WTC11 (cell line): Measurements from ENCODE around the gene LRIG1. TPM values are rescaled to one million over a fixed set of nuclear protein-coding genes. Genes with fewer than 3 reads are reported as not detected.

ENCODE experiments used
- ATAC-seq: fragments of 200-7000 bp; cut with Tn5 transposase; 2 replicates; pipeline ENCODE4 v1.10.0; 2021; ENCODE audit warnings: mild to moderate bottlenecking, moderate library complexity
- CTCF ChIA-PET: fragments of 300-600 bp; sonication (Branson Sonifier 250); formaldehyde crosslinking; loops from one replicate; lab custom pipeline; 2021; ENCODE audit warnings: antibody characterized with exemption; lab: Charles Lee
- POLR2A ChIA-PET: fragments of 350-600 bp; sonication (Branson Sonifier 250); formaldehyde crosslinking; loops from one replicate; lab custom pipeline; 2021; ENCODE audit warnings: antibody characterized with exemption; lab: Charles Lee
- DNase-seq: peaks from one replicate; pipeline ENCODE4 v3.0.0; 2021; ENCODE audit warnings: low spot score
- H3K27ac Mint-ChIP-seq: 2 replicates; pipeline ENCODE4 v1.8.0; 2021; ENCODE audit warnings: mixed read lengths
- H3K27me3 Mint-ChIP-seq: 2 replicates; pipeline ENCODE4 v1.8.0; 2021; ENCODE audit warnings: low read depth, mild to moderate bottlenecking, moderate library complexity, mixed read lengths
- H3K36me3 Mint-ChIP-seq: 2 replicates; pipeline ENCODE4 v1.8.0; 2021; ENCODE audit warnings: mixed read lengths
- H3K4me1 Mint-ChIP-seq: 2 replicates; pipeline ENCODE4 v1.8.0; 2022; ENCODE audit warnings: mixed read lengths
- H3K4me3 Mint-ChIP-seq: 2 replicates; pipeline ENCODE4 v1.8.0; 2021; ENCODE audit warnings: mild to moderate bottlenecking, moderate library complexity, mixed read lengths
- H3K9me3 Mint-ChIP-seq: 2 replicates; pipeline ENCODE4 v1.8.0; 2021; ENCODE audit warnings: mixed read lengths
- ARID4B ChIP-seq: sonication (generic); formaldehyde crosslinking; IDR thresholded peaks from 2 replicates; pipeline ENCODE4 v1.8.0; 2023; ENCODE audit warnings: missing genetic modification reagents, mild to moderate bottlenecking, borderline replicate concordance
- ATF1 ChIP-seq: sonication (generic); formaldehyde crosslinking; IDR thresholded peaks from 2 replicates; pipeline ENCODE4 v1.8.1; 2023; ENCODE audit warnings: mild to moderate bottlenecking, moderate library complexity, missing genetic modification reagents
- ATF2 ChIP-seq: sonication (generic); formaldehyde crosslinking; IDR thresholded peaks from 2 replicates; pipeline ENCODE4 v1.8.1; 2022; ENCODE audit warnings: low read depth, missing genetic modification reagents, borderline replicate concordance
- ATF3 ChIP-seq: sonication (generic); formaldehyde crosslinking; conservative IDR thresholded peaks from 2 replicates; pipeline ENCODE4 v1.8.1; 2022; ENCODE audit warnings: mild to moderate bottlenecking, missing genetic modification reagents
- CREB1 ChIP-seq: sonication (generic); formaldehyde crosslinking; IDR thresholded peaks from 2 replicates; pipeline ENCODE4 v1.8.0; 2023; ENCODE audit warnings: mild to moderate bottlenecking, missing genetic modification reagents
- E2F4 ChIP-seq: sonication (generic); formaldehyde crosslinking; IDR thresholded peaks from 2 replicates; pipeline ENCODE4 v1.8.1; 2022; ENCODE audit warnings: low read depth, mild to moderate bottlenecking, moderate library complexity, missing genetic modification reagents, borderline replicate concordance
- E2F5 ChIP-seq: sonication (generic); formaldehyde crosslinking; IDR thresholded peaks from 2 replicates; pipeline ENCODE4 v1.8.1; 2022; ENCODE audit warnings: mild to moderate bottlenecking, moderate library complexity, missing genetic modification reagents
- HMGXB4 ChIP-seq: sonication (generic); formaldehyde crosslinking; IDR thresholded peaks from 2 replicates; pipeline ENCODE4 v1.8.1; 2023; ENCODE audit warnings: mild to moderate bottlenecking, moderate library complexity, missing genetic modification reagents
- IRF1 ChIP-seq: sonication (generic); formaldehyde crosslinking; IDR thresholded peaks from 2 replicates; pipeline ENCODE4 v1.8.0; 2023; ENCODE audit warnings: missing genetic modification reagents
- KAT7 ChIP-seq: sonication (generic); formaldehyde crosslinking; IDR thresholded peaks from 2 replicates; pipeline ENCODE4 v1.8.1; 2023; ENCODE audit warnings: missing genetic modification reagents, mild to moderate bottlenecking, borderline replicate concordance
- OVOL2 ChIP-seq: fragments of 250-450 bp; sonication (Bioruptor Pico); IDR thresholded peaks from 2 replicates; pipeline ENCODE4 v1.9.0; 2021; ENCODE audit warnings: mild to moderate bottlenecking, borderline replicate concordance
- TEAD1 ChIP-seq: sonication (generic); formaldehyde crosslinking; IDR thresholded peaks from 2 replicates; pipeline ENCODE4 v1.8.0; 2022; ENCODE audit warnings: mild to moderate bottlenecking, missing genetic modification reagents
- ZBTB43 ChIP-seq: sonication (generic); formaldehyde crosslinking; IDR thresholded peaks from 2 replicates; pipeline ENCODE4 v1.8.1; 2023; ENCODE audit warnings: mild to moderate bottlenecking, missing genetic modification reagents
- ZNF138 ChIP-seq: sonication (generic); formaldehyde crosslinking; conservative IDR thresholded peaks from 2 replicates; pipeline ENCODE4 v1.8.1; 2022; ENCODE audit warnings: mild to moderate bottlenecking, moderate library complexity, missing genetic modification reagents
- ZNF416 ChIP-seq: fragments of 250-450 bp; sonication (Bioruptor Pico); IDR thresholded peaks from 2 replicates; pipeline ENCODE4 v1.9.0; 2021; ENCODE audit warnings: mild to moderate bottlenecking, inconsistent platforms
- total RNA-seq: library from RNA; stranded (reverse); gene quantifications from 3 replicates; pipeline ENCODE4 v1.2.3, GENCODE V29; 2021

Gene LRIG1
- total RNA-seq, 1 experiment from 2014 or later = 105 TPM

GRCh38 chr3:66371432-66371831, 129.4 kb downstream of the LRIG1 start (continued):
- no peak for TF ChIP-seq ARID4B (CRISPR knock-in tag)
- TF ChIP-seq ZNF416 (CRISPR knock-in tag) = no peak

GRCh38 chr3:66370179-66370578, 130.6 kb downstream of the LRIG1 start:
- Mint-ChIP-seq H3K4me3 (no peak overlapping the region), H3K36me3 (no peaks in the 10 kb centered on the region), H3K27me3 (no peaks in the 10 kb centered on the region), H3K9me3 (no peaks in the 10 kb centered on the region), H3K27ac (no peak overlapping the region), H3K4me1 (peaks cover 19% of the 10 kb centered on the region)
- DNase-seq = no peak
- no peak for ATAC-seq
- CTCF ChIA-PET = interaction anchor here (1.3 kb wide), 1 partner anchor 452 kb away, joined by 4 read pairs; no protein-coding TSS in a partner anchor
- POLR2A ChIA-PET = no interaction called here
- TF ChIP-seq ATF1 (CRISPR knock-in tag) (no peak), OVOL2 (no peak), TEAD1 (CRISPR knock-in tag) (no peak), IRF1 (CRISPR knock-in tag) (no peak), E2F4 (no peak), ZNF138 (CRISPR knock-in tag) (no peak), ATF2 (CRISPR knock-in tag) (no peak), ATF3 (CRISPR knock-in tag) (no peak), CREB1 (CRISPR knock-in tag) (no peak), KAT7 (CRISPR knock-in tag) (no peak), ARID4B (CRISPR knock-in tag) (no peak), HMGXB4 (CRISPR knock-in tag) (no peak), E2F5 (no peak), ZBTB43 (CRISPR knock-in tag) (no peak)
